Ovary (tissue), 3 donors: ENCODE measurements around the gene RERE.

Experiments used
- EP300 ChIP-seq: sonication (generic); formaldehyde crosslinking; IDR thresholded peaks from one replicate; pipeline ENCODE4 v1.6.1; 2017; ENCODE audit warnings: antibody characterized with exemption
- POLR2A ChIP-seq: fragments of 450-650 bp; IDR thresholded peaks from one replicate; pipeline ENCODE4 v1.6.1; 2017; ENCODE audit warnings: antibody characterized with exemption, mild to moderate bottlenecking, moderate library complexity
- TF ChIP-seq, protein P1 (sequence below), 3 donors: fragments of 450-650 bp in 2 of 3; fragments of 200-600 bp in 1 of 3; IDR thresholded peaks; one replicate each; pipeline versions ENCODE4 v1.5.1 to v1.8.0; 2016 to 2022; ENCODE audit warnings: antibody characterized with exemption in 3 of 3, mild to moderate bottlenecking in 1 of 3
- donor health status: DM: no; HTN: no; CAD: no.

DNA sequence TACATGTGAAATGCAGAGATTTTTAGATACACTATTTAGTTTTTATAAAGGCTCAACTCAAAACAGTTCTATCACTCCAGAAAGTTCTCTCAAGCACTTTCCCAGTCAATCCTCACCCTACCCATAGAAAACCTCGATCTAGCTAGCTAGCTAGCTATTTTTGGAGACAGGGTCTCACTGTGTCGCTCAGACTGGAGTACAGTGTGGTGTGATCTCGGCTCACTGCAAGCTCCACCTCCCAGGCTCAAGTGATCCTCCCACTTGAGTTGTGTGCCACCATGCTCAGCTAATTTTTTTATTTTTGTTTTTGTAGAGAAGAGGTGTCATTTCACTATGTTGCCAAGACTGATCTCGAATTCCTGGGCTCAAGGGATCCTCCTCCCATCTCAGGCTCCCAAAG, 236.9 kb downstream of the RERE start:
- TF ChIP-seq, protein P1, sequence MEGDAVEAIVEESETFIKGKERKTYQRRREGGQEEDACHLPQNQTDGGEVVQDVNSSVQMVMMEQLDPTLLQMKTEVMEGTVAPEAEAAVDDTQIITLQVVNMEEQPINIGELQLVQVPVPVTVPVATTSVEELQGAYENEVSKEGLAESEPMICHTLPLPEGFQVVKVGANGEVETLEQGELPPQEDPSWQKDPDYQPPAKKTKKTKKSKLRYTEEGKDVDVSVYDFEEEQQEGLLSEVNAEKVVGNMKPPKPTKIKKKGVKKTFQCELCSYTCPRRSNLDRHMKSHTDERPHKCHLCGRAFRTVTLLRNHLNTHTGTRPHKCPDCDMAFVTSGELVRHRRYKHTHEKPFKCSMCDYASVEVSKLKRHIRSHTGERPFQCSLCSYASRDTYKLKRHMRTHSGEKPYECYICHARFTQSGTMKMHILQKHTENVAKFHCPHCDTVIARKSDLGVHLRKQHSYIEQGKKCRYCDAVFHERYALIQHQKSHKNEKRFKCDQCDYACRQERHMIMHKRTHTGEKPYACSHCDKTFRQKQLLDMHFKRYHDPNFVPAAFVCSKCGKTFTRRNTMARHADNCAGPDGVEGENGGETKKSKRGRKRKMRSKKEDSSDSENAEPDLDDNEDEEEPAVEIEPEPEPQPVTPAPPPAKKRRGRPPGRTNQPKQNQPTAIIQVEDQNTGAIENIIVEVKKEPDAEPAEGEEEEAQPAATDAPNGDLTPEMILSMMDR (IDR thresholded peaks at IDR 0.05): no peak
- TF ChIP-seq EP300 (no peak), POLR2A (no peak)
